HEK293 (cell line): ENCODE measurements around the gene NUP210.

ENCODE experiments used
- CTCF ChIA-PET: fragments of 350-600 bp; formaldehyde crosslinking; extraction: SDS; loops from one replicate; lab custom pipeline; 2021; ENCODE audit warnings: antibody characterized with exemption; lab: Yijun Ruan, JAX
- POLR2A ChIA-PET: fragments of 300-600 bp; formaldehyde crosslinking; extraction: SDS; loops from one replicate; lab custom pipeline; 2020; ENCODE audit warnings: antibody characterized with exemption, inconsistent platforms; lab: Yijun Ruan, JAX
- H3K27ac ChIP-seq: fragments of 200-500 bp; sonication (Bioruptor generic); 2 replicates; pipeline ENCODE4 v1.5.1; 2014; ENCODE audit warnings: low read depth, low read length, control low read depth, inconsistent platforms; ENCODE audit errors: extremely low read depth
- H3K36me3 ChIP-seq, 2 experiments: fragments of 200-500 bp in 1 of 2; sonication (Bioruptor generic) in 1 of 2; 1 replicate in 1 of 2; 2 replicates in 1 of 2; pipeline ENCODE4 v1.5.1; 2014 to 2017; ENCODE audit warnings: inconsistent platforms in 2 of 2, low read length in 2 of 2; ENCODE audit not compliant: control insufficient read depth in 2 of 2, insufficient read depth in 1 of 2
- H3K4me1 ChIP-seq: fragments of 200-500 bp; sonication (Bioruptor generic); 2 replicates; pipeline ENCODE4 v1.5.1; 2014; ENCODE audit warnings: mild to moderate bottlenecking, low read length, inconsistent platforms; ENCODE audit not compliant: control insufficient read depth, insufficient read depth
- H3K4me3 ChIP-seq: 2 replicates; pipeline ENCODE4 v1.5.1; 2011; ENCODE audit warnings: low read depth, mild to moderate bottlenecking, control low read depth, low read length, moderate library complexity
- H3K9me3 ChIP-seq: fragments of 200-500 bp; sonication (Bioruptor generic); 2 replicates; pipeline ENCODE4 v1.5.1; 2014; ENCODE audit warnings: low read depth, low read length, inconsistent platforms; ENCODE audit not compliant: control insufficient read depth, insufficient read depth
- ATF2 ChIP-seq: fragments of 450-650 bp; formaldehyde crosslinking; IDR thresholded peaks from 2 replicates; pipeline ENCODE4 v1.5.1; 2016; ENCODE audit warnings: missing biosample characterization, missing genetic modification characterization, low read depth
- BCL11A ChIP-seq: fragments of 450-650 bp; formaldehyde crosslinking; IDR thresholded peaks from 2 replicates; pipeline ENCODE4 v1.5.1; 2016; ENCODE audit warnings: low read depth, missing biosample characterization, missing genetic modification characterization
- BCL6B ChIP-seq: fragments of 450-650 bp; formaldehyde crosslinking; IDR thresholded peaks from 2 replicates; pipeline ENCODE4 v1.5.1; 2017; ENCODE audit warnings: missing biosample characterization, missing genetic modification characterization
- OSR2 ChIP-seq: fragments of 450-650 bp; formaldehyde crosslinking; IDR thresholded peaks from 2 replicates; pipeline ENCODE4 v1.5.1; 2016; ENCODE audit warnings: missing biosample characterization, missing genetic modification characterization
- SCRT1 ChIP-seq: fragments of 450-650 bp; formaldehyde crosslinking; IDR thresholded peaks from 2 replicates; pipeline ENCODE4 v1.5.1; 2016; ENCODE audit warnings: missing biosample characterization, missing genetic modification characterization, borderline replicate concordance
- ZNF114 ChIP-seq: fragments of 450-650 bp; formaldehyde crosslinking; IDR thresholded peaks from 2 replicates; pipeline ENCODE4 v1.5.0; 2017; ENCODE audit warnings: missing biosample characterization, missing genetic modification characterization
- ZNF174 ChIP-seq: fragments of 450-650 bp; formaldehyde crosslinking; IDR thresholded peaks from 2 replicates; pipeline ENCODE4 v1.5.0; 2017; ENCODE audit warnings: missing biosample characterization, mild to moderate bottlenecking, missing genetic modification characterization
- ZNF26 ChIP-seq: fragments of 450-650 bp; formaldehyde crosslinking; IDR thresholded peaks from 2 replicates; pipeline ENCODE4 v1.5.1; 2016; ENCODE audit warnings: missing biosample characterization, missing genetic modification characterization
- ZNF529 ChIP-seq: fragments of 450-650 bp; formaldehyde crosslinking; IDR thresholded peaks from 2 replicates; pipeline ENCODE4 v1.5.1; 2017; ENCODE audit warnings: missing genetic modification characterization, missing biosample characterization; ENCODE audit not compliant: insufficient replicate concordance
- ZNF530 ChIP-seq: fragments of 450-650 bp; formaldehyde crosslinking; IDR thresholded peaks from 2 replicates; pipeline ENCODE4 v1.5.1; 2016; ENCODE audit warnings: low read depth, missing biosample characterization, missing genetic modification characterization
- ZNF549 ChIP-seq: fragments of 450-650 bp; IDR thresholded peaks from 2 replicates; pipeline ENCODE4 v1.5.1; 2018; ENCODE audit warnings: missing biosample characterization, missing genetic modification characterization, mild to moderate bottlenecking, inconsistent platforms, moderate library complexity
- ZNF558 ChIP-seq: fragments of 450-650 bp; formaldehyde crosslinking; IDR thresholded peaks from 2 replicates; pipeline ENCODE4 v1.5.1; 2016; ENCODE audit warnings: missing biosample characterization, missing genetic modification characterization
- ZNF660 ChIP-seq: fragments of 450-650 bp; IDR thresholded peaks from 2 replicates; pipeline ENCODE4 v1.5.1; 2018; ENCODE audit warnings: missing biosample characterization, mild to moderate bottlenecking, missing genetic modification characterization

The NUP210 gene

GRCh38 chr3:13347390-13347950, 72.7 kb downstream of the NUP210 start:
- POLR2A ChIA-PET = no interaction called here
- CTCF ChIA-PET = interaction anchor here (0.5 to 1.2 kb wide), 2 partner anchors 58 to 63 kb away, joined by 4 read pairs; no protein-coding TSS in a partner anchor
- Histone ChIP-seq H3K9me3 (no peaks in the 10 kb centered on the region), H3K4me1 (no peaks in the 10 kb centered on the region), H3K36me3 (peaks cover 21 to 93% of the 10 kb centered on the region in 2 experiments), H3K27ac (no peak overlapping the region), H3K4me3 (no peak overlapping the region)
- no peak for TF ChIP-seq ATF2 (tag by site-specific recombination)

- Histone ChIP-seq H3K4me3 (no peak overlapping the region), H3K36me3 (peaks cover 21 to 93% of the 10 kb centered on the region in 2 experiments)
Observed at GRCh38 chr3:13346481-13347389, 73.4 kb downstream of the NUP210 start.

GRCh38 chr3:13345772-13346171, 74.3 kb downstream of the NUP210 start:
- no peaks in the 10 kb centered on the region for H3K4me1 ChIP-seq
- POLR2A ChIA-PET = no interaction called here
- peaks cover 14 to 95% of the 10 kb centered on the region in 2 experiments for H3K36me3 ChIP-seq
- H3K27ac ChIP-seq = no peak overlapping the region
- H3K4me3 ChIP-seq = no peak overlapping the region
- CTCF ChIA-PET = interaction anchor here (0.6 to 3.5 kb wide), 2 partner anchors 8 to 63 kb away, joined by 3 to 12 read pairs; no protein-coding TSS in a partner anchor
- no peaks in the 10 kb centered on the region for H3K9me3 ChIP-seq
- TF ChIP-seq ZNF529 (tag by site-specific recombination) = no peak
- TF ChIP-seq, all 188 proteins: peak for 0

More at GRCh38 chr3:13346481-13347389, 73.4 kb downstream of the NUP210 start:
- ChIA-PET POLR2A (no interaction called here), CTCF (interaction anchor here (0.6 kb wide), 1 partner anchor 64 kb away, joined by 3 read pairs; no protein-coding TSS in a partner anchor)
- H3K9me3 ChIP-seq = no peaks in the 10 kb centered on the region
- H3K27ac ChIP-seq = no peak overlapping the region
- TF ChIP-seq BCL11A (tag by site-specific recombination) (no peak), ZNF174 (tag by site-specific recombination) (no peak), ZNF549 (tag by site-specific recombination) (no peak), ZNF530 (tag by site-specific recombination) (no peak), OSR2 (tag by site-specific recombination) (no peak), ZNF26 (tag by site-specific recombination) (no peak), ZNF114 (tag by site-specific recombination) (no peak), SCRT1 (tag by site-specific recombination) (no peak), BCL6B (tag by site-specific recombination) (no peak), ZNF558 (tag by site-specific recombination) (no peak), ZNF660 (tag by site-specific recombination) (no peak)
- H3K4me1 ChIP-seq = no peaks in the 10 kb centered on the region
